ENCODE results near the gene SPATA13.

Gene SPATA13

GRCh38 chr13:24180750-24181377 is 20.3 kb downstream of the SPATA13 start:
- Histone ChIP-seq H3K27me3 (ENCODE audit: insufficient read depth, low read length) (no peaks in the 10 kb centered on the region), H2AFZ (ENCODE audit: low read depth, low read length) (no peak overlapping the region), H3K4me1 (ENCODE audit: insufficient read depth, low read length) (peaks cover 8% of the 10 kb centered on the region), H3K9me3 (ENCODE audit: low read length) (peaks cover 2% of the 10 kb centered on the region), H3K36me3 (ENCODE audit: insufficient read depth, low read length) (no peaks in the 10 kb centered on the region), H3K4me3 (ENCODE audit: low read length) (no peak overlapping the region)

- Histone ChIP-seq H3K27me3 (ENCODE audit: insufficient read depth, low read length) (no peaks in the 10 kb centered on the region), H3K4me3 (ENCODE audit: low read length) (no peak overlapping the region), H3K9me3 (ENCODE audit: low read length) (peaks cover 2% of the 10 kb centered on the region), H2AFZ (ENCODE audit: low read depth, low read length) (no peak overlapping the region), H3K4me1 (ENCODE audit: insufficient read depth, low read length) (peaks cover 8% of the 10 kb centered on the region), H3K36me3 (ENCODE audit: insufficient read depth, low read length) (no peaks in the 10 kb centered on the region)
Observed at GRCh38 chr13:24181991-24182702, 21.6 kb downstream of the SPATA13 start.

GRCh38 chr13:24182703-24183081 is 22.2 kb downstream of the SPATA13 start:
- Histone ChIP-seq H3K4me3 (ENCODE audit: low read length) (no peak overlapping the region), H3K36me3 (ENCODE audit: insufficient read depth, low read length) (no peaks in the 10 kb centered on the region), H3K9me3 (ENCODE audit: low read length) (peaks cover 2% of the 10 kb centered on the region), H3K27me3 (ENCODE audit: insufficient read depth, low read length) (no peaks in the 10 kb centered on the region), H2AFZ (ENCODE audit: low read depth, low read length) (no peak overlapping the region), H3K4me1 (ENCODE audit: insufficient read depth, low read length) (peaks cover 8% of the 10 kb centered on the region)

GRCh38 chr13:24183741-24184182 is 23.2 kb downstream of the SPATA13 start:
- peaks cover 7% of the 10 kb centered on the region for H3K4me1 ChIP-seq (ENCODE audit: insufficient read depth, low read length)
- H3K36me3 ChIP-seq (ENCODE audit: insufficient read depth, low read length), result no peaks in the 10 kb centered on the region
- H3K9me3 ChIP-seq (ENCODE audit: low read length), result peaks cover 2% of the 10 kb centered on the region
- no peak overlapping the region for H3K4me3 ChIP-seq (ENCODE audit: low read length)
- H3K27me3 ChIP-seq (ENCODE audit: insufficient read depth, low read length), result no peaks in the 10 kb centered on the region
- H2AFZ ChIP-seq (ENCODE audit: low read depth, low read length), result no peak overlapping the region

- Histone ChIP-seq H3K27me3 (ENCODE audit: insufficient read depth, low read length) (no peaks in the 10 kb centered on the region), H3K4me1 (ENCODE audit: insufficient read depth, low read length) (peaks cover 5% of the 10 kb centered on the region), H3K4me3 (ENCODE audit: low read length) (no peak overlapping the region), H3K36me3 (ENCODE audit: insufficient read depth, low read length) (no peaks in the 10 kb centered on the region), H3K9me3 (ENCODE audit: low read length) (peaks cover 2% of the 10 kb centered on the region), H2AFZ (ENCODE audit: low read depth, low read length) (no peak overlapping the region)
Observed at GRCh38 chr13:24184265-24184841, 23.8 kb downstream of the SPATA13 start.

- H2AFZ ChIP-seq (ENCODE audit: low read depth, low read length), result no peak overlapping the region
- no peak overlapping the region for H3K4me3 ChIP-seq (ENCODE audit: low read length)
- H3K27me3 ChIP-seq (ENCODE audit: insufficient read depth, low read length), result no peaks in the 10 kb centered on the region
- peaks cover under 1% of the 10 kb centered on the region for H3K4me1 ChIP-seq (ENCODE audit: insufficient read depth, low read length)
- no peaks in the 10 kb centered on the region for H3K36me3 ChIP-seq (ENCODE audit: insufficient read depth, low read length)
- peaks cover 2% of the 10 kb centered on the region for H3K9me3 ChIP-seq (ENCODE audit: low read length)
Observed at GRCh38 chr13:24184882-24185281, 24.4 kb downstream of the SPATA13 start.

- H3K4me1 ChIP-seq (ENCODE audit: insufficient read depth, low read length), result no peaks in the 10 kb centered on the region
- H3K4me3 ChIP-seq (ENCODE audit: low read length), result no peak overlapping the region
- H3K36me3 ChIP-seq (ENCODE audit: insufficient read depth, low read length), result no peaks in the 10 kb centered on the region
- H3K27me3 ChIP-seq (ENCODE audit: insufficient read depth, low read length), result no peaks in the 10 kb centered on the region
- H3K9me3 ChIP-seq (ENCODE audit: low read length), result peaks cover 4% of the 10 kb centered on the region
- no peak overlapping the region for H2AFZ ChIP-seq (ENCODE audit: low read depth, low read length)
Observed at GRCh38 chr13:24185591-24186232, 25.2 kb downstream of the SPATA13 start.

GRCh38 chr13:24187185-24187584 is 26.7 kb downstream of the SPATA13 start:
- Histone ChIP-seq H3K4me3 (ENCODE audit: low read length) (no peak overlapping the region), H3K27me3 (ENCODE audit: insufficient read depth, low read length) (no peaks in the 10 kb centered on the region), H3K4me1 (ENCODE audit: insufficient read depth, low read length) (no peaks in the 10 kb centered on the region), H3K9me3 (ENCODE audit: low read length) (peaks cover 4% of the 10 kb centered on the region), H2AFZ (ENCODE audit: low read depth, low read length) (no peak overlapping the region), H3K36me3 (ENCODE audit: insufficient read depth, low read length) (no peaks in the 10 kb centered on the region)

- H3K4me3 ChIP-seq (ENCODE audit: low read length), result no peak overlapping the region
- H2AFZ ChIP-seq (ENCODE audit: low read depth, low read length), result no peak overlapping the region
- no peaks in the 10 kb centered on the region for H3K36me3 ChIP-seq (ENCODE audit: insufficient read depth, low read length)
- peaks cover 5% of the 10 kb centered on the region for H3K9me3 ChIP-seq (ENCODE audit: low read length)
- H3K27me3 ChIP-seq (ENCODE audit: insufficient read depth, low read length), result no peaks in the 10 kb centered on the region
- H3K4me1 ChIP-seq (ENCODE audit: insufficient read depth, low read length), result no peaks in the 10 kb centered on the region
Observed at GRCh38 chr13:24192057-24192810, 31.7 kb downstream of the SPATA13 start.

- Histone ChIP-seq H3K36me3 (ENCODE audit: insufficient read depth, low read length) (no peaks in the 10 kb centered on the region), H3K4me1 (ENCODE audit: insufficient read depth, low read length) (no peaks in the 10 kb centered on the region), H3K9me3 (ENCODE audit: low read length) (peaks cover 5% of the 10 kb centered on the region), H2AFZ (ENCODE audit: low read depth, low read length) (no peak overlapping the region), H3K4me3 (ENCODE audit: low read length) (no peak overlapping the region), H3K27me3 (ENCODE audit: insufficient read depth, low read length) (no peaks in the 10 kb centered on the region)
Observed at GRCh38 chr13:24192811-24193162, 32.3 kb downstream of the SPATA13 start.

GRCh38 chr13:24194447-24194846 is 33.9 kb downstream of the SPATA13 start:
- Histone ChIP-seq H3K9me3 (ENCODE audit: low read length) (peaks cover 5% of the 10 kb centered on the region), H3K4me3 (ENCODE audit: low read length) (no peak overlapping the region), H3K27me3 (ENCODE audit: insufficient read depth, low read length) (no peaks in the 10 kb centered on the region), H2AFZ (ENCODE audit: low read depth, low read length) (no peak overlapping the region), H3K4me1 (ENCODE audit: insufficient read depth, low read length) (no peaks in the 10 kb centered on the region), H3K36me3 (ENCODE audit: insufficient read depth, low read length) (no peaks in the 10 kb centered on the region)

- Histone ChIP-seq H3K27me3 (ENCODE audit: insufficient read depth, low read length) (no peaks in the 10 kb centered on the region), H3K4me1 (ENCODE audit: insufficient read depth, low read length) (peaks cover 2% of the 10 kb centered on the region), H3K4me3 (ENCODE audit: low read length) (no peak overlapping the region), H2AFZ (ENCODE audit: low read depth, low read length) (no peak overlapping the region), H3K9me3 (ENCODE audit: low read length) (peaks cover 3% of the 10 kb centered on the region), H3K36me3 (ENCODE audit: insufficient read depth, low read length) (no peaks in the 10 kb centered on the region)
Observed at GRCh38 chr13:24195626-24196025, 35.1 kb downstream of the SPATA13 start.

Measured in neuron (in vitro differentiated cells).